GM12892 (cell line): Measurements from ENCODE around the gene MAGEB17.

ENCODE experiments used
- POLR2A ChIP-seq: IDR thresholded peaks from 2 replicates; pipeline ENCODE4 v1.6.1; 2011; ENCODE audit warnings: low read depth, low read length, control low read depth
- POLR2AphosphoS5 ChIP-seq: IDR thresholded peaks from 2 replicates; pipeline ENCODE4 v1.6.1; 2011; ENCODE audit warnings: low read depth, low read length, control low read depth
- TAF1 ChIP-seq: IDR thresholded peaks from 2 replicates; pipeline ENCODE4 v1.6.1; 2011; ENCODE audit warnings: low read depth, mild to moderate bottlenecking, control low read depth, low read length, borderline replicate concordance

- TF ChIP-seq POLR2AphosphoS5 (no peak), POLR2A (no peak), TAF1 (no peak)
These were observed 38.6 kb downstream of the MAGEB17 start for GRCh38 chrX:16205840-16206239.
